Nucleus accumbens (tissue), 56 donors: ENCODE results near the gene CLCN5.

ENCODE experiments used
- DNase-seq, 56 donors: peaks; one replicate each; lab custom pipeline; 2025; lab: John Stamatoyannopoulos, UW

The CLCN5 gene

GRCh38 chrX:49922291-49923241 lies at the start of gene CLCN5:
Gene CLCN5 (plus strand): TSS chrX:49922596. CDS start chrX:49925299, 2,703 bp downstream.
- DNase-seq: peak; percentile 3 to 95 (median 87)

DNA sequence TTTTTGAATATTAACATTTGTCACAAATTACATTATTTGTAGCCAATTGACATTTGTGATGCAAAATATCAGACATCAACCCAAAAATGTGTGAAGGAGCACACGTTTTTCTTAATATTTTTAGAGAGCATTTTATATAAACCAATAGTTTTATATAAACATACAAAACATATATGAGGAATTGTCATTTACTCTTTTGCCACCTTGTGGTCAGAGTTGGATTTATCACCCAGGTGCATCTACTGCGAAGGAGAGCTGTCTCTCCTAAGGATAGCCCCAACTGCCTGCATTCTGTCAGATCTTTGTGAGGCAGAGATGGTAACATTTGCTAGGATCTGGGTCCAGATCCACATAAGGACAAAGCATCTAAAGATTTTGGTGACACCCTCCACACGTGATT lies 45.6 kb upstream of the CLCN5 start:
- DNase-seq: peak in 10 of 56 donors; percentile 0 to 15 (median 2)

DNA sequence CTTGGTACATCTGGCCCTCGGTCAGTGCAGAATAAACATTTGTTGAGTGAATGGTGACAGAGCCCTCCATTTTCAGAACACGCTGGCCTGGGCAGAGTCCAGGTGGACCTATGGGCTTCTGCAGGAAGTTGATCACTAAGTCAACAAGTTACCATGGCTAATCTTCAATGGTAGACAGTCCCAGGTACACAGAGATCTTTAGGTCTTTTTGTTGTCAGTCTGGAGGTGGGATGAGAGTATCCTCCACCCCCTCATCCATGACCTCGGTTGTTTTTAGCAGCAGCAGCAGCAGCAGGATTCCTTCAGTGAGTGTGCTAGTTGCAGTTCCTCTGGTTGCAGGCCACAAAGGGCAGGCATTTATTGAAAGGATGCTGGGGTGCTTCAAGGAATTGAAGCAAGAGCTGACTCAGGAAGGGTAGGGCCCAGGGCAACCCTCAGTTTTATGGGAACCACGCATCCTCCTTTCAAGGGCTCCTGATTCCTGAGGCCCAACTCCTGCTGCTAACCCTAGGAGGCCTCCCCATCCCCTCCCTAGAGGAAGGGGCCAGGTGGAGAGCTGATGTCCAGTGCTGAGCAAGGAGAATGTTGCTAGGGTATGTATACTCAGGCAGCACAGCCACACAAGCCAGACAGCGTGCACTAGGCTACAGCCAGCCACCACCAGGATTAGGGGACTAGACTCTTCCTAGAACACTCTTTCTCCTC lies 44.8 kb upstream of the CLCN5 start:
- peak in 2 of 56 donors; percentile 2 to 5 for DNase-seq

DNA sequence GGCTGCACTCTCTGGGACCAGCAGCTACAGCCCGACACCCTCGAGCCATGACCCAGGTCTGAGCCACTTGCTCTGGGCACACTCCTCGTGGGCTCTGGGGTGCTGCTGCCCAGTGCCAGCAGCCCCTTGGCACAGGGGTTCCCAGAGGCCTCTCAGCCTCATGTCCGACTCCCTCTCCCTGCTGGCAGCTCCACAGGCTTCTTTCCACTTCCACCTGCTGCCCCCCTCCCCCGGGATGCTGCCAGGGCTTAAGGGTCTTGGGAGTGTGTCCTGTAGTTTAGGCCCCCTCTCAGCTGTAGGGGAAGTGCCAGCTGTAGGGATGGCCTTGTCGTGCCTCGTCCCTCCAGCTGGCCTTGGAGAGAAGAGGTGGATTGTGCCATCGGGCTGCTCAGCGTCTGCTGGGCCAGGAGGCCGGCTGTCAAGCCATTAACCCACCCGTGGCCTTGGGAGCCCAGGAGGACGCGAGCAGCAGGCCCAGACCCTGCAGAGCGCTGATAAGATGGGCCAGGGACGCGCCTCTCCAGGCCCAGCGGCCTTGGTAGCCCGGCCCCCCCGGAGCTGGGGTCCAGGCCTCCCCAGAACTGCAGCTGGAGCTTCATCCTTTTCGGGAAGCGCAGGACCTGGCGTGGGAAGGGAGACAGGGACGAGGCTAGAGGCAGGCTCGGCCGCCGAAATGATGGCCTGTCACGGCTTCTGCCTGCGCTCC lies 44.1 kb upstream of the CLCN5 start:
- DNase-seq: peak in 26 of 56 donors; percentile 2 to 59 (median 28)

- DNase-seq: peak; percentile 10 to 90 (median 70)
Observed at GRCh38 chrX:49878834-49879655, 43.4 kb upstream of the CLCN5 start, which contains the start of gene USP27X. Gene USP27X (plus strand): TSS chrX:49879484. CDS start chrX:49880308, 824 bp downstream.

- peak in 7 of 56 donors; percentile 0 to 42 (median 5) for DNase-seq
Observed at GRCh38 chrX:49879656-49880277, 42.6 kb upstream of the CLCN5 start.

GRCh38 chrX:49880668-49881067 lies 41.7 kb upstream of the CLCN5 start:
- DNase-seq: no peak

GRCh38 chrX:49884290-49884862 lies 38.0 kb upstream of the CLCN5 start:
- peak in 32 of 56 donors; percentile 0 to 72 (median 12) for DNase-seq

- no peak for DNase-seq
Observed at GRCh38 chrX:49892542-49892941, 29.9 kb upstream of the CLCN5 start.

DNA sequence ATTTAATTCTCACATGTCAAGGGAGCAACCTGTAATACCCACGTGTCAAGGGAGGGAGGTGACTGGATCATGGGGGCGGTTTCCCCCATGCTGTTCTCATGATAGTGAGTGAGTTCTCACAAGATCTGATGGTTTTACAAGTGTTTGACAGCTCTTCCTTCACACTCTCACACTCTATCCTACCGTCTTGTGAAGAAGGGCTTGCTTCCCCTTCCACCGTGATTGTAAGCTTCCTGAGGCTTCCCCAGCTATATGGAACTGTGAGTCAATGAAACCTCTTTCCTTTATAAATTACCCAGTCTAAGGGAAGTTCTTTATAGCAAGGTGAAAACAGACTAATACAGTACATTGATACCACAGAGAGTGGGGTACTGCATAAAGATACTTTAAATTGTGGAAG lies 25.4 kb upstream of the CLCN5 start:
- DNase-seq: no peak

DNA sequence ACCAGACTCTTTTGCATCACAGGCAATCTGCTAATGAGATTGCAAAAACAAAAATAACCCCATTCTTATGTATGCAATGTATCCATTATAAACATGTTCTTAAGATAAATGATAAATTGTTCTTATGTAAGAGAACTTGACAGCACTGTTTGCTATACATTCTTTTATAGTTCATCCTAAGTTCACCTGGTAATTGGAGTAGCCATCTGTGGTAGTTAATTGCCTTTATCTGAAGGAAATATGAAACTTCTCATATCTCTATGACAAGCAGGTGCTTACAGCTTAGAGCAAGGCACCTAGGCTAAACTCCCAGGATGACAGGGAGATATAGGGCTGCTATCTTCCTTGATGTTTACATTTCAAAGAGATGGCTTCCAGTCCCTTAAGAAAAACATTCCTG lies 21.3 kb upstream of the CLCN5 start:
- DNase-seq: no peak

GRCh38 chrX:49910344-49910743 lies 12.1 kb upstream of the CLCN5 start:
- no peak for DNase-seq

DNA sequence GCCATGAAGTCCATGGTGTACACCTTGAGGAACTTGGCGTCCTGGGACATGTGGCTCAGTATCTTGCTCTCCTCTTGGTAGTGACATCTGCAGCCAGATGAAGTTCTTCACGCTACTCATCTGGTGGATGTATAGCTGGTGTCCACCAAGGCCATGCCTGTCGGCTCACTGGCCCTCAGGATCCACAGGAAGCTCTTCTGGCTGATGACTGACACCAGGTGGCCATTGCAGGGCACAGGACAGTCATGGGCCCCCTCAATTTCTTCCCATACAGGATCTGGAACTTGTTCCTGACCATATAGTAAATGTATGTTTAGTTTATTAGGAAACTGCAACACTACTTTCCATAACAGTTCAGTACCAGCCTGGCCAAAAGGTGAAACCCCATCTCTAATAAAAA lies 10.3 kb upstream of the CLCN5 start:
- no peak for DNase-seq

DNA sequence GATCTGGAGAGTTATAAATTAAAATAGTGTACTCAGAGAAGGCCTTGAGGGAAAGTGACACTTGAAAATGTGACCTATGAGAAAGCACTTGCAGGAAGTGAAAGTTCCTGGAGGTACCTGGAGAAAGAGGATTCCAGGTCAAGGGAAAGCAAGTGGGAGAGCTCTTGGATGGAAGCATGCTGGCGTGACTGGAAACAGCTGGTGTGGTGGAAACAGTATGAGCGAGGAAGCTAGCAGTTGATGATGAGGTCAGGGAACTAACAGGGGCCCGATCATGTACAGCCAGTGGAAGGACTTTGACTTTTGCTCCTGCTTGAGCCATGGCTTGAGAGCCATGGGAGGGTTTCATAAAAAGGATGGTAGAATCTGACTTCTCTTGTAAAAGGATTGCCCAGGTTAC lies 9.5 kb upstream of the CLCN5 start:
- no peak for DNase-seq

- DNase-seq: peak in 19 of 56 donors; percentile 0 to 49 (median 5)
Observed at GRCh38 chrX:49915361-49916222, 6.8 kb upstream of the CLCN5 start.

- peak in 17 of 56 donors; percentile 0 to 28 (median 1) for DNase-seq
Observed at GRCh38 chrX:49919617-49920016, 2.8 kb upstream of the CLCN5 start.

DNA sequence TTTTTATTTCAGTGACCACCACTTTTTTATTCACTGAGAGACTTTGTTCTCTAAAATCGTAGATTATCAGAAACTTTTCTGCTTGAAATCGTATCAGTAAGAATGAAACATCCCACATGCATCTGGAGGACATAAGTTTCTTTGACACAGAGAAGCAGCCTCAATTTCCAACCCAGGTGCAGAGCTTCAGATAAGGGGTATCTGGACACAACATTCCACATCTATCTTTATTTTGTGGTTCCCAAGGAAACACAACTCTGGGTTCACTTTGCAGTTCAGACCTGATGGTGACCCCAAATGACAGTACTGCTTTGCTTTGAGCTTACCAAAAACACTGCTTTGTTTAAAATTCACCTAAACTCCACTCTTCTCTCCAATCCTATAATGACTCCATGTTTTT lies 1.3 kb upstream of the CLCN5 start:
- no peak for DNase-seq

DNA sequence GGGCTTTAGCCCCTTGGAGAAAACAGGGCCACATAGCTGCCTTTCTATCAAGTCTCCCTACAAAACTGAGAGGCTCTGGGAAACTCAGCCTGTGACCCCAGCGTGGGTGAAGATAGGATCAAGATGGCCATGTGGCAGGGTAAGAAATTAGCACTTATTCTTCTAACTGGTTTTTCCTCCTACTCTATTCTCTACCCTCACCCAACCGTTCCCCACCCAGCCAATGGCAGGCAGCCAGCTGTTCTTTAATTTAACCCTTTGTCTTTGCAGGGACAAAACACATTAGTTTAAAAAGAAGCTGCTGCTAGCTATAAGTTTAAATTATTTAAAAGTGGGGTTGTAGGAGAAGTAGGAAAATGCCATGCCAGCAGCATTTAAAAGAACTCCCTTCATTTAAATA lies 2.8 kb downstream of the CLCN5 start:
- DNase-seq: no peak
